ENCODE data around the gene DMRTB1. TPM values are rescaled to one million over a fixed set of nuclear protein-coding genes. Genes with fewer than 3 reads are reported as not detected.

The DMRTB1 gene
- total RNA-seq, 1 experiment from 2014 or later = not detected

Other genes starting within 250 kb of the DMRTB1 start
- gene CZIB, start 238.8 kb upstream of the DMRTB1 start, total RNA-seq (2014; rRNA removed; shearing (Covaris generic)) = 90.0 and 92.7 TPM in 2 replicates
- 35.4 and 76.7 TPM in 2 replicates for gene MAGOH, start 220.9 kb upstream of the DMRTB1 start, total RNA-seq (2014; rRNA removed; shearing (Covaris generic))
- gene LRP8, start 131.3 kb upstream of the DMRTB1 start, total RNA-seq (2014; rRNA removed; shearing (Covaris generic)) = 15.6 and 16.2 TPM in 2 replicates

Data from SJSA1 (cell line).